Stomach (tissue), 4 donors: Measurements from ENCODE around the gene FBRSL1.

ENCODE experiments used
- CTCF ChIP-seq, 7 experiments: fragments of 450-650 bp in 4 of 7; fragments of 200-600 bp in 3 of 7; sonication (generic) in 3 of 7; IDR thresholded peaks; one replicate each; pipeline ENCODE4 v1.5.1; 2016 to 2019; ENCODE audit warnings: antibody characterized with exemption in 7 of 7, control low read depth in 2 of 7, mild to moderate bottlenecking in 1 of 7
- EP300 ChIP-seq: sonication (generic); formaldehyde crosslinking; IDR thresholded peaks from one replicate; pipeline ENCODE4 v1.6.1; 2017; ENCODE audit warnings: antibody characterized with exemption
- POLR2AphosphoS5 ChIP-seq, 3 donors: sonication (generic); formaldehyde crosslinking; IDR thresholded peaks; one replicate each; pipeline ENCODE4 v1.6.1; 2016; ENCODE audit warnings: antibody characterized with exemption in 3 of 3

GRCh38 chr12:132492951-132493350, 3.0 kb downstream of the FBRSL1 start:
- TF ChIP-seq CTCF (IDR thresholded peaks at IDR 0.05) (no peak), POLR2AphosphoS5 (IDR thresholded peaks at IDR 0.05) (no peak), EP300 (no peak)
